Measurements from ENCODE around the gene PRMT9.
A peak's percentile ranks its signal among the peaks of the same experiment; 100 is the strongest.

PRMT9 gene

GRCh38 chr4:147643616-147644015 is 40.3 kb downstream of the PRMT9 start:
- Mint-ChIP-seq H3K4me3 (no peak overlapping the region), H3K27me3 (no peaks in the 10 kb centered on the region), H3K9me3 (no peaks in the 10 kb centered on the region), H3K27ac (no peak overlapping the region), H3K36me3 (peaks cover 56% of the 10 kb centered on the region), H3K4me1 (peaks cover 21% of the 10 kb centered on the region)
- no peak for ATAC-seq

- no peak for ATAC-seq
- Mint-ChIP-seq H3K9me3 (peaks cover 7% of the 10 kb centered on the region), H3K27ac (peak overlapping the region; percentile 38), H3K36me3 (peaks cover 63% of the 10 kb centered on the region), H3K4me3 (no peak overlapping the region), H3K4me1 (peaks cover 12% of the 10 kb centered on the region), H3K27me3 (no peaks in the 10 kb centered on the region)
Measured at GRCh38 chr4:147640331-147640730, 43.6 kb downstream of the PRMT9 start.

GRCh38 chr4:147639388-147639787 is 44.6 kb downstream of the PRMT9 start:
- Mint-ChIP-seq H3K4me1 (peaks cover 12% of the 10 kb centered on the region), H3K27me3 (no peaks in the 10 kb centered on the region), H3K4me3 (no peak overlapping the region), H3K27ac (peak overlapping the region; percentile 38), H3K9me3 (peaks cover 7% of the 10 kb centered on the region), H3K36me3 (peaks cover 69% of the 10 kb centered on the region)
- no peak for ATAC-seq

GRCh38 chr4:147638942-147639341 is 45.0 kb downstream of the PRMT9 start:
- Mint-ChIP-seq H3K4me1 (peaks cover 12% of the 10 kb centered on the region), H3K4me3 (no peak overlapping the region), H3K9me3 (peaks cover 7% of the 10 kb centered on the region), H3K36me3 (peaks cover 74% of the 10 kb centered on the region), H3K27me3 (no peaks in the 10 kb centered on the region), H3K27ac (peak overlapping the region; percentile 38)
- peak; percentile 39 for ATAC-seq

- Mint-ChIP-seq H3K36me3 (peaks cover 77% of the 10 kb centered on the region), H3K4me3 (no peak overlapping the region), H3K27me3 (no peaks in the 10 kb centered on the region), H3K9me3 (peaks cover 7% of the 10 kb centered on the region), H3K4me1 (peaks cover 12% of the 10 kb centered on the region), H3K27ac (peak overlapping the region; percentile 38)
- ATAC-seq: no peak
Measured at GRCh38 chr4:147638365-147638764, 45.6 kb downstream of the PRMT9 start.

GRCh38 chr4:147635348-147635747 is 48.6 kb downstream of the PRMT9 start:
- no peak overlapping the region for H3K4me3 Mint-ChIP-seq
- H3K36me3 Mint-ChIP-seq: peaks cover 62% of the 10 kb centered on the region
- no peak overlapping the region for H3K27ac Mint-ChIP-seq
- H3K27me3 Mint-ChIP-seq: no peaks in the 10 kb centered on the region
- peaks cover 7% of the 10 kb centered on the region for H3K9me3 Mint-ChIP-seq
- no peak for ATAC-seq
- H3K4me1 Mint-ChIP-seq: peaks cover 12% of the 10 kb centered on the region

GRCh38 chr4:147633643-147634042 is 50.3 kb downstream of the PRMT9 start:
- no peaks in the 10 kb centered on the region for H3K27me3 Mint-ChIP-seq
- H3K27ac Mint-ChIP-seq: no peak overlapping the region
- H3K4me3 Mint-ChIP-seq: no peak overlapping the region
- no peak for ATAC-seq
- peaks cover 7% of the 10 kb centered on the region for H3K9me3 Mint-ChIP-seq
- H3K4me1 Mint-ChIP-seq: no peaks in the 10 kb centered on the region
- H3K36me3 Mint-ChIP-seq: peaks cover 48% of the 10 kb centered on the region

- Mint-ChIP-seq H3K36me3 (peaks cover 48% of the 10 kb centered on the region), H3K4me3 (no peak overlapping the region), H3K4me1 (no peaks in the 10 kb centered on the region), H3K27ac (no peak overlapping the region), H3K27me3 (no peaks in the 10 kb centered on the region), H3K9me3 (peaks cover 7% of the 10 kb centered on the region)
- no peak for ATAC-seq
Measured at GRCh38 chr4:147633113-147633512, 50.9 kb downstream of the PRMT9 start.

- no peak overlapping the region for H3K4me3 Mint-ChIP-seq
- ATAC-seq: no peak
- no peak overlapping the region for H3K27ac Mint-ChIP-seq
- H3K4me1 Mint-ChIP-seq: peaks cover 6% of the 10 kb centered on the region
- no peaks in the 10 kb centered on the region for H3K9me3 Mint-ChIP-seq
- H3K36me3 Mint-ChIP-seq: peaks cover 47% of the 10 kb centered on the region
- H3K27me3 Mint-ChIP-seq: no peaks in the 10 kb centered on the region
Measured at GRCh38 chr4:147629783-147630730, 53.9 kb downstream of the PRMT9 start.

- ATAC-seq: no peak
- no peak overlapping the region for H3K4me3 Mint-ChIP-seq
- no peaks in the 10 kb centered on the region for H3K9me3 Mint-ChIP-seq
- peaks cover 6% of the 10 kb centered on the region for H3K4me1 Mint-ChIP-seq
- peaks cover 39% of the 10 kb centered on the region for H3K36me3 Mint-ChIP-seq
- no peaks in the 10 kb centered on the region for H3K27me3 Mint-ChIP-seq
- H3K27ac Mint-ChIP-seq: no peak overlapping the region
Measured at GRCh38 chr4:147628415-147628814, 55.5 kb downstream of the PRMT9 start.

- no peaks in the 10 kb centered on the region for H3K9me3 Mint-ChIP-seq
- no peaks in the 10 kb centered on the region for H3K27me3 Mint-ChIP-seq
- no peak for ATAC-seq
- no peak overlapping the region for H3K27ac Mint-ChIP-seq
- peaks cover 36% of the 10 kb centered on the region for H3K36me3 Mint-ChIP-seq
- H3K4me3 Mint-ChIP-seq: no peak overlapping the region
- H3K4me1 Mint-ChIP-seq: peaks cover 11% of the 10 kb centered on the region
Measured at GRCh38 chr4:147626903-147627302, 57.1 kb downstream of the PRMT9 start.

GRCh38 chr4:147625733-147626132 is 58.2 kb downstream of the PRMT9 start:
- H3K4me1 Mint-ChIP-seq: peaks cover 18% of the 10 kb centered on the region
- no peak for ATAC-seq
- H3K27ac Mint-ChIP-seq: no peak overlapping the region
- H3K27me3 Mint-ChIP-seq: no peaks in the 10 kb centered on the region
- H3K4me3 Mint-ChIP-seq: no peak overlapping the region
- peaks cover 41% of the 10 kb centered on the region for H3K36me3 Mint-ChIP-seq
- H3K9me3 Mint-ChIP-seq: no peaks in the 10 kb centered on the region

GRCh38 chr4:147620315-147620714 is 63.6 kb downstream of the PRMT9 start:
- peaks cover 34% of the 10 kb centered on the region for H3K36me3 Mint-ChIP-seq
- H3K27me3 Mint-ChIP-seq: no peaks in the 10 kb centered on the region
- H3K9me3 Mint-ChIP-seq: no peaks in the 10 kb centered on the region
- H3K4me1 Mint-ChIP-seq: peaks cover 26% of the 10 kb centered on the region
- H3K4me3 Mint-ChIP-seq: peak overlapping the region; percentile 4
- no peak for ATAC-seq
- H3K27ac Mint-ChIP-seq: no peak overlapping the region

GRCh38 chr4:147617841-147618691 is 65.9 kb downstream of the PRMT9 start:
- Mint-ChIP-seq H3K27ac (peak overlapping the region; percentile 90), H3K9me3 (no peaks in the 10 kb centered on the region), H3K4me1 (peaks cover 25% of the 10 kb centered on the region), H3K36me3 (peaks cover 21% of the 10 kb centered on the region), H3K27me3 (no peaks in the 10 kb centered on the region), H3K4me3 (peak overlapping the region; percentile 87)
- ATAC-seq: no peak

- H3K4me3 Mint-ChIP-seq: peak within 1 kb of the TSS; percentile 87
- peaks cover 16% of the 10 kb centered on the region for H3K36me3 Mint-ChIP-seq
- H3K27me3 Mint-ChIP-seq: no peaks in the 10 kb centered on the region
- no peaks in the 10 kb centered on the region for H3K9me3 Mint-ChIP-seq
- peak within 1 kb of the TSS; percentile 90 for H3K27ac Mint-ChIP-seq
- ATAC-seq: peak; percentile 100
- H3K4me1 Mint-ChIP-seq: peaks cover 20% of the 10 kb centered on the region
Measured at GRCh38 chr4:147617173-147617840, 66.7 kb downstream of the PRMT9 start, which contains the start of gene TMEM184C. TSS of gene TMEM184C (plus strand) at chr4:147617397. CDS start at chr4:147617957, 560 bp downstream.
